ENCODE data around the gene INAFM1. TPM values are rescaled to one million over a fixed set of nuclear protein-coding genes. Genes with fewer than 3 reads are reported as not detected.

INAFM1 gene
- total RNA-seq: 22.2 TPM

DNA sequence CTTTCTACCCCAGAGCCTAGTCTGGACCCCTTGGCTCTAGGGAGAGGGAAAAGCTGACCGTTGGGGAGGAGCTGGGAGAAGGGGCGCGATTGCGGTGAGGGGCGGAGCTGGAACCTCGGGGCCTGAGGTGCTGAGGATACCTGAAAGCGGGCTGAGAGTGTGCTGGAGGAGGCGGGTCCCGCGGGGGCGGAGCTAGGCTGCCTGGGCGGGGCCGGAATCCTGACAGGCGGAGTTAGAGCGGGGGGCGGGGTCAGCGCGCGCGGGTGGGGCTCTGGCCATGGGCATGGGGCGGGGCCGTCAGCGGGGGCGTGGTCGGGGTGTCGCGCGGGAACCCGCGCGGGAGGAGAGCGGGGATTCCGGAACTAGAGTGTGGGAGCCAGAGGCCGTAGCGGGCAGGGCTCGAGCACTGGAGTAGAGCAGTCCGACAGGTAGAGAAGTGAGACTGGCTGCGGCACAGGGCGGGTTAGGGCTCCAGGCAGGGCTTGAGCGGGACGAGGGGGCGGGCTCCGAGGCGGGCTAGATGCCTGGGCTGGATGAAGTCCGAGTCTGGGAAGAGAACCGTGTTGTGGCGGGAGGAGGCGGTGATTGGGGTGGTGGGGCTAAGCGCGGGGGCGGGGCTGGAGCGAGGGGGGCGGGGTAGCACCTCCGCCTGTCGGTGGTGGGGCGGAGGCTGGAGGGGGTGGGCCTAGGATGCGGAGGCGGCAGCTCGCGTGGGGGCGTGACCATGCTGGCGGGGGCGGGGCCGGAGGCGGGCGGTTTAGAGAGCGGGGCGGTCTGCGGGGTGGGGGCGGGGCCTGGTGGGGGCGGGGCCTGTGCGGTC is at the start of gene INAFM1:
INAFM1 (plus strand) TSS at position 815 of the 820 bp plus-strand sequence. CDS start 35 bp downstream, outside the sequence.
- DNase-seq (ENCODE audit: low spot score): peak; percentile 99

DNA sequence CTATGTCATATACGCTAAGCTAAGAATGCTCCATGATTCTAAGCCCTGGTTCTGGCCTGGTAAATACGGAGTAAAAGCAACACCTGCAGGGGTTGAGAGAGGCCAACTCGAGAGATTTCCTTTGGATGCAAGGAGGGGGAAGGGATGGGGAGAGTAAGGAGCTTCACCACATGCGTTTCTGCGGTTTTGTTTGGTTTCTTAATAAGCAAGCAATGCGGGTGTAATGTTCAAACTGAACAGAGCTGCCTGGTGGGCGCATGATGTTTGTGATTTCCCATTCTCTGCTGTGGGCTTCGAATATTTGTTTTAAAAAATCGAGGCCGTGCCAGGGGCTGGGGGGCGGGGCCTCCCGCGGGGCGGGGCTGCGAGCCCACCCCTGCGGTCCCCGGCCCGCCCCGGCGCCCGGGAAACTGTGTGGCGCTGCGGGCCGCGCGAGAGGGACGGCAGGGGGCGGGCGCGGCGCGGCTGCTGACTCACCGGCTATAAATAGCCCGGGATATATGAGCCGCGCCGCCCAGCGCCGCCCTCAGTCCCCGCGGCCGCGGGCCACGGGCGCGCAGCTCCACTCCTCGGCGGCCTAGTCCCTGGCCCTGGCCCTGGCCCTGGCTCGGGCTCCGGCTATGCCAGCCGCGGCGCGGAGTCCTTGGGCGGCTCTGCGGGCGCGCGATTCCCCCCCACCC is 48.8 kb upstream of the INAFM1 start:
- DNase-seq (ENCODE audit: low spot score): peak; percentile 91

DNA sequence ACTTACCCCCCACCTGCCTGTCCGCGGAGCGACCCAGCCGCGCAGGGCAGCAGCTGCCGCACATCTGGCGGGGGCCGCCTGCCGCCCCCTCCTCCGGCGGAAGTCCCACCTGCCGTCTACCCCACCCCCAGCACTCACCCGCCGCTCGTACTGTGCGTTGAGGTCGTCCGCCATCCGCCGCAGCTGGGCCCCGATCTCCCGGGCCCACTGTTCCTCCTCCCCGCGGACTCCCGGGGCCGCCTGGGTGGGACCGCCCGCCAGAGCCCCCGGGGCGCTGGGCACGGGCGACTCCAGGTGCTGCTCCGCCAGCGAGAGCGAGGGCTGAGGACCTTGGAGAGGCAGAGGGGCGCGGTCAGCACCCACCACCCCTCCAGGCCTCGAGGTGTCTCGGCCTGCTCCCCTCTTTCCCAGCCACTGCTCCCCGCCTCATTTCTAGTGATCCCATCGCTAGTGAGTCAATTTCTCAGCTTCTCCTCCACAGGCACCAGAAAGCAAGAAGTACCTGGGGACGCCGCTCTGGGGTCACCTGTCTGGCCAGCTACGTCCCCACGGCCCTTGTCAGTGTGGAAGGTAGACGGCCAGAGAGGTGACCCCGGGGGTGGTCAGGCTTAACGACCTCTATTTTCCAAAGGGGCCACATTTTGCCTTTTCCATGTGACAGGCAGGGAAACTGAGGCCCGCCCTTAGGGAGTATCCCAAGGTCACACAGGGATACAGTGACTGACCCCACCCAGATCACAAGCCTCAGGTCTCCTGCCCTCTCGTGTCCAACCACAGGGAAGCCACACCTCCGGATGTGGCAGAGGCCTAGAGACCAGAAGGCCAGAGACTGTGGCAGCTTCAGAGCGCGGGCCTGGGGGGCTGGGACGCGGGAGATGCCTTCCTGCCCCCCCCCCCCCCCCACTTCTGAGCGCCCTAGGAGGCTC is 48.0 kb upstream of the INAFM1 start:
- DNase-seq (ENCODE audit: low spot score): peak; percentile 89

DNA sequence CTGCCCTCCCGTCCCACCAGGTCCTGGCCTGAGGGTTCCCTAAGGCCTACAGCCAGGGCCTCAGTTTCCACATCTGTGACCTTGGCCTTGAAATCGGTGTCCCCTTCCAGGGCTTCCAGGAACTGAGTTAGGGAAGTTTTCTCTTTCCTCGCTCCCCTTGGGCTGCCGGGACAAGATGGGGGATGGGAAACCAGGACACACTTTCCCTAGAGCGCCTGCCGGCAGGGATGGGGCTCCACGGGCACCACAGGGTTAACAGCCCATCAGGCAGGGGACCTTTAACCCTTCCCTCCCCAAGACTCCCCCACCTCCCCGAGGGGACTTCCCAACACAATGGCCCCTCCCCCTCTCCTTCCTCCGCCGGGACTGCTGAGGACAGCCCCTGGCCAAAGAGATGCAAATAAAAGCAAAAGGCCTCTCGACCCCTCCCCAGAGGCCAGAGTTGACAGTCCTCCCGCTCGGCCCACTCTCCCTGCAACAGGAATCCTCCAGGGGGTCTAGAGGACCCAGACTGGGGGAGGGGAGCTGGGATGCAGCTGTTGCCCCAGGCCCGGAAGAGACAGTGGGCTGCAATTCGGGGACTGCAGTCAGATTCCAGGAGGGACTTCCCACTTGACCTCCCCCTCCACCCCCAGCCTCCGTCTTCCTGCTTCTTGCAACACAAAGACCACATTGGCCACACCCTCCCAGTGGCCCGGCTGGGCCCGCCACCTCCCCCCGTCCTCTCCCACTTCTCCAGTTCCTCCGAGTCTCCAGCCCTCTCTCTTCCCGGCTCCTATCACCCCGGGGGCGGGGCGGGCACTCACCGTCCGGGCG is 47.1 kb upstream of the INAFM1 start:
- DNase-seq (ENCODE audit: low spot score): peak; percentile 96

DNA sequence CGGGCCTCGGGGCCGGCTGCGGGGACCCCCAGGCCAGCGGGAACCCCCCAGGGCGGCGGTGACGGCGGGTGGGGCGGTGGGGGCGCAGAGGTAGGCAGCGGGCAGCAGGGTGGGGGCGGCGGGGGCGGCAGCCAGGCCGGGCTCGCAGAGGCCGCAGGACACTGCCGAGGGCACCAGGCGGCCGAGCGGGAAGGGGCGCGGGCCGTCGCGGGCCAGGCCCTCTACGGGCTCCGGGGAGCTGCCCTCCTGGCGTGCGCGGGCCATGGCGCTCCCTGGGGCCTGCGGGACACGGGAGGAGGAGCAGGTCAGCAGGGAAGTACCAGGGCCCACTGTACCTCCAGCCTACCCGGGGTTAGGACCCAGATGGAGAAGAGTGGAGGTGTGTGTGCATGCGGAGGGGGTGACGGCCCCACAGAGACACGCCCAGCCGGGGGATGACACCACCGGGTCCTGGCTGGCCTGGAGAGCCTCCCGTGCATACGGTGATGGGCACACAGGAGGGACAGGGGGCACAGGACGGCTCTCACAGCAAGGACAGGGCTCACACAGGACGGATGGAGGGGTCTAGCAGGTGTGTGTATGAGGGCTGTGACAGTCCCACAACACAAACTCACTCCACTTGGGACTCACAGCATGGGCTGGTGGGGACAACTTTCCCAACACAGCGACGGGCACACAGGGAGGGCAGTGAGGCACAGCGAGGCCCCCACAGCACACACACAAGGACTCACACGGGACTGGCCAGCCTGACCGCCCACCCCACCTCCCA is 46.3 kb upstream of the INAFM1 start:
- DNase-seq (ENCODE audit: low spot score): peak; percentile 77

DNA sequence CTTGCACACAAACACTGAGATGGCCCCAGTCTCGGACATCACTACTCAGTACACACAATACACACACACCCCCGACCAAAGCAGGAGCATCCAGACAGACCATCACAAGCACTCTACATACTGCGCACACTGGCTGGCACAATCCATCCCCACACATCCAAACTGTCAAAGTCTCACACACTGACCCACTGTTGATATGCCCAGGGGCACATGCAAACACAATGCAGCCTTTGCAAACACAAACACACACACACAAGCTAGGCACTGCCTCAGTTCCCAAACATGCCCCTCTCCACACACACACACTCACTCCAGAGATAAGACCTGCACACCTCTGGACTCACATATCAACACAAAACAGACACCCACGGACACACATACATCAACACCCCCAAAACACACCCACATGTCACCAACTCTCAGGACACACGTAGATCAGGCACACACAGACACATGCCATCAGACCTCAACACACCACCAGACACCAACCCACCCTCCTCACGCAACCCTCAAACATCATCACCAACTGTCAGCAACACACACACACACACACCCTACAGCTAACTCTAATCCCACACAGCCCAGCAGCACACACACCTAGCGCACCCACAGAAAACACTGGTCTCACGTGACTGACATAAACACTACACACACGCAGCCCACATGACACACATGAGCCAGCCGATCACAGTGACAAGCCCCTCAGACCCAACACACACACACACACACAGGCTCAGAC is 45.6 kb upstream of the INAFM1 start:
- no peak for DNase-seq (ENCODE audit: low spot score)

DNA sequence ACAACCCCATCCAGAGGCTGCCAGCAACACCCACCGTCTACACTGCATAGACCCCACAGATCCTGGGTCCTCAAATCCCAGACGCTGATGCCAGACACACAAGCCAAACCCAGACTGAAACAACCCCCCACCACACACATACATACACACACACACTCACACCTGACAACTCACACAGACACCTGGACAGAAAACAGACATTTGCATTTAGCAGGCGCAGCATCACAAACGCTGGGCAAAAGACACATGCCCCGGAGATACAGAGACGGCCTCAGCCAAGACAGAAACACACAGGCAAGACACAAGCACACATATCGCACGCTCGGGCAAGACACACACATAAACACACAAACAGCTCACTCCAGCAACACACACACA is 45.0 kb upstream of the INAFM1 start:
- no peak for DNase-seq (ENCODE audit: low spot score)

DNA sequence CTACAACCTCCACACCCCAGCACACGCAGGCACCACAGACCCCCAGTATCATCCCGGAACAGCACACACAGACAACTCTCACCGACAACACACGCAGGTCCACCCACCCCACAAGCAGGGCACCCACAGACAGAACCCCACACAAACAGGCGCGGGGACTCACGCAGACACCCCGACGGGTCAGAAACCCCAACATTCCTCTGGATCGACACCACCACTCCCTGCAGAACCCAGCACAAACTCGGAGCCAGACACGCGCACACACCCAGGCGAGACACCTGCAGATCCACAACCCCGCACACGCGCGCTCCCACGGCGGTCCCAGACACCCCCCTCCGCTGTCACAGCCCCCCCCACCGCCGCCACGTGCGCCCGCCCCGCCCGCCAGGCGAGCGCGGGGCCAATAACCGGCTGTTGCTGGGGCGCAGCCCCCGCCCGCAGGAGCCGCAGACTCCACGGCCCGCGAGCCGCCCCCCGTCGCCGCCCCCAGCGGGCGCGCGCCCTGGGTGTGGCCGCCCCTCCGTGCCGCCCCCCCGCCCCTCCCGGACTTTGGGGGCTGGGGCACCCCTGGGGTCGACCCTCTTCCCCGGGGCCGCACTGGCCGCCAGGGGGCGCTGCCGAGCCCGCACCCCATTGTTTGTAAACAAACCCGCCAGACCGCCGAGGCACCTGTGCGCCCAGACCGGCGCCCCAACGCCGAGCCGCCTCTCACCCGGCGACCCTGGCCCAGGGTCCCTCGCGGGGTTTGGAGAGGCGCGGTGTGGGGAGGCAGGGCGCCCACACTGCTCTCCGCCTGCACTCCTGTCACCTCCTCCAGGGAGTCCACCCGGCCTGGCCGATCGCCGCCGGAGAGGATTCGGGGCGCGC is 44.4 kb upstream of the INAFM1 start:
- DNase-seq (ENCODE audit: low spot score): peak; percentile 75

DNA sequence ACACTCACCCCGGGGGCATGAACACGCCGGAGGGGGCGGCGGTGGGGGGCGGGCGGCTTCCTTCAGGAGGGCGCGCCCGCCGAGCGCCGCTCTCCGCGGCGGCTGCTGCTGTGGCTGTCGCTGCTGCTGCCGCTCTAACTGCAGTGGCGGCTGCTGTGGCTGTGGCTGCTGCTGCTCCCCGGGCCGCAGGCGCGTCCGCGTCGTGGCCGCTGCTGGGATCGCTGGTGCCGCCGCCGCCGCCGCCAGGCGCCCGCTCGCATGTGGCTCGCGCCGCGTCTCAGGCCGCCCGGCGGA is 43.8 kb upstream of the INAFM1 start, which contains the start of gene BBC3:
BBC3 (minus strand) TSS at position 279 of the 294 bp plus-strand sequence. CDS start 2,768 bp downstream, outside the sequence.
- DNase-seq (ENCODE audit: low spot score): no peak

DNA sequence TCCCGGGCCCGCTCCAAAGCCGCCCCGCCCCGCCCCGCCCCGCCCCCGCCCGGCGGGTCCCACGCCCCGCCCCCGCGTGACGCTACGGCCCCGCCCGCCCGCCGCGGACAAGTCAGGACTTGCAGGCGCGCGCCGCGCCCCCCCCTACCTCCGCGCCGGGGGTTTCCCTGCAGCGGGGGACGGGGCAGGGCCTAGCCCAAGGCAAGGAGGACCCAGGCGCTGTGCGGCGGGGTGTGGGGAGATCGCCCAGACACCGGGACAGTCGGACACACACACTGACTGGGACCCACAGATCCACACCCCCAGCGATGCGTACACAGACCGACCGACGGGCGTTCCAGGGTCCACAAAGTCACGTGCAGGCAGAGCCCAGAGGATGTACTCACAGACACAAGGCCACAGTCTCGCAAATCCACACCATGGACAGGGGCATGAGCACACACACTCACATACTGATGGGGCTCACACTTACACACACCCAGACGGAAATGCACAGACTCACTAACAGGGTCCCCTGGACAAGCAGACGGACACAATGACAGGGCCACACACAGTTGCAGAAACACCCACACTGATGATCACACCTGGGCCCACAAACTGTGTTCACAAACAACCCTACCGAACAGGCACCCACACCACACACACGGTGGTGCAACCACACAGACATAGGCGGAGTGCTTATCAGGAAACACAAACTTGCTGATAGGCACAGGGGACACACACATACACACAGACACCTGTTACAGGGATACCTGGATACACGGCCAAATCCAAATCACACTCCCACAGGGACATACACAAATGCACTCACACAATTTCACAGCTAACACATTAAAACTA is 43.2 kb upstream of the INAFM1 start:
- peak; percentile 91 for DNase-seq (ENCODE audit: low spot score)

DNA sequence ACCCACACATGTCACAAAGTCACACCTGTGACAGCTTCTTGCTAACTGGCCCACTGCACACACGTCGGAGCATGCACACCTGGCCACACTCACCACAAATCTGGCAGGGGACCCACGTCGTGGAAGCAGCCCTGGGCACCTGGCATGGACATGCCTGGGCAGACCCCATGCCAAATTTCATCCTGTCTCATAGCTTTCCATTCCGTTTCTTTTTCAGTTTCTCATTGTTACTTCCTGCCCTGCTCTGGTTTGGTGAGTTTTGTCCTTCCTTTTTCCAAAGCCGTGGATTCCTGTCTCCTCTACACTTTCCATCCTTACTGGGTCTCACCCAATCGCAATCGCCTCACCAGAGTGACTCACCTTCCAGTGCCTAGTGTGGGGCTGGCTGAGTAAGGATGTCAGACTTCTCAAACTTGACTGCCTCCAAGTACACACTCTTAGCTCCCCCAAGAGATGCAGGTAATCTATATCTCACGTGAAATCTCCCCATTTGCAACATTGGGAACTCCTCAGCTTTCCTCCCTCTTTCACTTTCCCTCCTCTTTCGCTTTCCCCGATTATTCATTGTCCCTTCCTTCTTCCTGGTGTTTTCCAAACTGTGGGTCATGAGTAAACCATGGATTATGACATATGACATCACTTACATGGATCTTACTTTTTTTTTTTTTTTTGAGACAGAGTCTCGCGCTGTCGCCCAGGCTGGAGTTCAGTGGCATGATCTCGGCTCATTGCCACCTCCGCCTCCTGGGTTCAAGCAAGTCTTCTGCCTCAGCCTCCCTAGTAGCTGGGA is 42.1 kb upstream of the INAFM1 start:
- no peak for DNase-seq (ENCODE audit: low spot score)

DNA sequence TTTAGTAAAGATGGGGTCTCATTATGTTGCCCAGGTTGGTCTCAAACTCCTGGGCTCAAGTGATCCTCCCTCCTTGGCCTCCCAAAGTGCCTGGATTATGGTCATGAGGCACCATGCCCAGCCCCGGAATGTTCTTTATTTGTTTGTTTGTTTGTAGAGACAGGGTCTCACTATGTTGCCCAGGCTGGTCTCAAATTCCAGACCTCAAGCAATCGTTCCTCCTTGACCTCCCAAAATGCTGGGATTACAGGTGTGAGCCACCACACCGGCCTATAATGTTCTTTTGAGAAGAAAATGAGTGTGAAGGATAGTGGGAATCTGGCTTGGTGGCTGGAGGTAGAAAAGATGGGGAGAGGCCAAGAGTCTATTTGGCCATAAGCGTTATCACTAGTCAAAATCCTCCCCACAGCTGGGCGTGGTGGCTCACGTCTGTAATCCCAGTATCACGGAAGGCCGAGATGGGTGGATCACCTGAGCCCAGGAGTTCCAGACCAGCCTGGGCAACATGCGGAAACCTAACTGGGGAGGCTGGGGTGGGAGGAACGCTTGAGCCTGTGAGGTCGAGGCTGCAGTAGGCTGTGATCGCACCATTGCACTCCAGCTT is 38.5 kb upstream of the INAFM1 start:
- no peak for DNase-seq (ENCODE audit: low spot score)

DNA sequence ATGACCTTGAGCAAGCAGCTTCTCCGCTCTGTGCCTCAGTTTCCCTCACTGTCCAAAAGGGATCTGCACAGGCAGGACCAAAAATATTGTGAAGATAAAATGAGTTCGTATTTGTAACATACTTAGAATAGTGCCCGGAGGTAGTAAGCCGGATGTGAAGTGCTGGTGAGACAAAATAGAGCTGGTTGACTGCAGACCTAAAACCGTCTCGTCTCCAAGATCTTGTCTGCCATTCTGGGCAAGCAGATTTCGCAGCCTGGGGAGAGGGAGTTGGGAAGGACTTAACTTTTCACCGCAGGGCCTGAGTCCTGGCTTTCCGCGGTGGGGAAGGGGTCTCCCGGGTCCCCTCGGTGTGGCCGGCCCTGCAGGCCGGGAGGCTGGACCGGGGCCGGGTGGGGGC is 35.5 kb upstream of the INAFM1 start:
- no peak for DNase-seq (ENCODE audit: low spot score)

DNA sequence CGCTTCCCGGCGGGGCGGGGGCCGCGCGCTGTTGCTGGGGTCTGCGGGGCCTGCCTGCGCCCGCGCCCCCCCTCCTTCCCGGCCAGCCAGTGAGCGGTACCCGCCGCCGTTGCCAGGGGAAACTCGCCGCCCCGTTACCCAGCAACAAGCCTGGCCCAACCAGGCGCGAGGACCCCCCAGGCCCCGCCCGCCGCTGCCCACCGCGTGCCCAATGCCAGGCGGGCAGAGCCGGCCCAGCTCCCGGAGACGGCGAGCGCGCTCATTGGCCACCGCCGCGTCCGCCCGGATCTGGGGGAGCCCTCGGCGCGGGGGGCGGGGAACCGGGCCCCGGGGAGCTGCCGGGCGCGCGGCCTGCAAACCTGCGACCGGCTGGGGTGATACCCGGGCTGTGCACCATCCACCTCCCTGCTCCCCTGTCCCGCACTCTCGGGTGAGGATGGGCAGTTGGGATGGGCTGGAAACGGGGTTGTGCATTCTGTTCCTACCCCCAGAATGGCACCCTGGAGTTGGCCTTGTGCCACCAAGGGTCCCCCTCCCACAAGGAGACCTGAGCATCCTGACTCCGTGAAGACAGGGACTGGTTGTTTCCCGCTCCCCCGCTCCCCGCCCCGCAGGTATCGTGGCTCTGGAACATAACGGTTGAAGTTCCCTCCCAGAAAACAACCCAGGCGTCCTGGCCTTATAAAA is 34.9 kb upstream of the INAFM1 start:
- DNase-seq (ENCODE audit: low spot score): no peak

DNA sequence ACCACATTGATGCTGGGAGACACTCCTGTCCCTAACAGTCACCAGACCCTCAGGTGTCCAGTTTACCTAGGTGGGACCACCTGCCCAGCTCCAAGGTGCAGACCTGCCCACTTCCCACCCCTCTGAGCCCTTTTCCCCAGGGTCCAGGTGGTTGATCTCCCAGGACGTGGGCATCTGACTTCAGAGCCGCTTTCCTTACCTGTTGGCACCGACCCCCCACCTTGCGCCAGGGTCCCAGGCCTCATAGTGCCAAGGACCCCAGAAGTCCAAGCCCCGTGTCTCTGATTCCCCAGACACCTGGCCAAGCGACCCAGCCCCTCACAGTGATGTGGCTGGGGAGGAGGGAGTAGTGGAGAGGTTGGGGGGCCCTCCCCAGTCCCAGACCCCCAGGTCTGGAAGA is 34.1 kb upstream of the INAFM1 start:
- no peak for DNase-seq (ENCODE audit: low spot score)

All from ureter (tissue), 1 donor.